ENCODE measurements around the gene TM9SF4. TPM values are rescaled to one million over a fixed set of nuclear protein-coding genes. Genes with fewer than 3 reads are reported as not detected.

Gene TM9SF4
- total and polyA plus RNA-seq, 2 of the 8 experiments (the other 6 are each of a cell fraction or from before 2014, with no cell fraction given), result 38.4 to 68.7 TPM

DNA sequence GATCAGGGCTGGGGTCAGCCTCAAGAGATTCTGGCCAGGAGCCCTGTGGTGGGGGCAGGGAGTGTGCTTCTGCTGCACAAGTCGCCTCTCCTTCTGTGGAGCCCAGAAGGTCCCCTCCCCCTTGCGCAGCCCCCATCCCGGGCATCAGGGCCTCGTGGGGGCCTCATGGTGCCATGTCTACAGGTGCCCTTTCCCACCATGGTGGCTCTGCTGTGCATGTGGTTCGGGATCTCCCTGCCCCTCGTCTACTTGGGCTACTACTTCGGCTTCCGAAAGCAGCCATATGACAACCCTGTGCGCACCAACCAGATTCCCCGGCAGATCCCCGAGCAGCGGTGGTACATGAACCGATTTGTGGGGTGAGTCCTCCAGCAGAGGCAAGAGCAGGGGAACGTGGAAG is 48.1 kb downstream of the TM9SF4 start:
- no peak overlapping the region for H4K8ac ChIP-seq (ENCODE audit: extremely low read depth, insufficient read depth, low read length)
- H2AFZ ChIP-seq (ENCODE audit: low read length), result no peak overlapping the region
- no peak overlapping the region for H2BK120ac ChIP-seq (replicated peaks; ENCODE audit: low read depth, low read length)
- peaks cover 0 to 2% (median 0%) of the 10 kb centered on the region in 4 experiments; a peak in 2 of 7 replicates for H3K4me1 ChIP-seq (replicated peaks in 1 of 4; ENCODE audit: control insufficient read depth in 3 of 4, insufficient read depth in 4 of 4, low read length in 3 of 4)
- H4K20me1 ChIP-seq (replicated peaks in 1 of 2; ENCODE audit: control insufficient read depth in 1 of 2, insufficient read depth in 2 of 2, low read length in 2 of 2), result peaks cover 5 to 6% of the 10 kb centered on the region in 2 experiments
- H2BK15ac ChIP-seq (ENCODE audit: low read length), result no peak overlapping the region
- H3K9ac ChIP-seq (replicated peaks in 1 of 4; ENCODE audit: extremely low read depth in 1 of 4, low read depth in 3 of 4, low read length in 3 of 4), result no peak overlapping the region
- no peak overlapping the region for H3K4me2 ChIP-seq (ENCODE audit: insufficient read depth in 1 of 2, low read depth in 2 of 2, low read length in 2 of 2)
- TF ChIP-seq, protein P1, sequence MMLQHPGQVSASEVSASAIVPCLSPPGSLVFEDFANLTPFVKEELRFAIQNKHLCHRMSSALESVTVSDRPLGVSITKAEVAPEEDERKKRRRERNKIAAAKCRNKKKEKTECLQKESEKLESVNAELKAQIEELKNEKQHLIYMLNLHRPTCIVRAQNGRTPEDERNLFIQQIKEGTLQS (IDR thresholded peaks at IDR 0.05; ENCODE audit: insufficient read depth, low read depth, low read length), result no peak
- TF ChIP-seq POLR2A (IDR thresholded peaks at IDR 0.05; ENCODE audit: control extremely low read depth in 1 of 2, low read depth in 2 of 2, low read length in 2 of 2), result no peak
- no peak for TF ChIP-seq CREB1 (IDR thresholded peaks at IDR 0.05)
- no peak overlapping the region for H3K56ac ChIP-seq (replicated peaks; ENCODE audit: insufficient read length, low read depth, low read length)
- H2BK20ac ChIP-seq (ENCODE audit: low read length), result no peak overlapping the region
- no peak overlapping the region for H3K18ac ChIP-seq (ENCODE audit: extremely low read depth, low read length)
- no peak overlapping the region for H2BK5ac ChIP-seq (ENCODE audit: low read depth, low read length)
- 91% methylated on average over 14 of the region's 14 CpGs; no CpG with 5 or more reads in 1 of the 2 experiments for WGBS, 2 experiments (ENCODE audit: extremely low coverage in 1 of 2, insufficient coverage in 1 of 2, insufficient read length in 1 of 2, insufficient replicate concordance in 2 of 2, low coverage in 1 of 2, low lambda C conversion rate in 2 of 2, missing lambda C conversion rate in 1 of 2)
- ChIA-PET POLR2A (ENCODE audit: partially characterized antibody) (no interaction called here), CTCF (ENCODE audit: partially characterized antibody) (no interaction called here)
- H3K4me3 ChIP-seq (ENCODE audit: extremely low read depth in 1 of 4, insufficient read depth in 2 of 4, low read depth in 3 of 4, low read length in 4 of 4), result no peak overlapping the region
- H3K27me3 ChIP-seq (replicated peaks in 1 of 4; ENCODE audit: control insufficient read depth in 3 of 4, extremely low read depth in 1 of 4, insufficient read depth in 3 of 4, low read length in 3 of 4), result no peaks in the 10 kb centered on the region
- no peak overlapping the region for H3K14ac ChIP-seq (ENCODE audit: insufficient read length)
- FAIRE-seq, result no peak
- H4K5ac ChIP-seq (ENCODE audit: insufficient read length, low read depth, low read length), result no peak overlapping the region
- H4K91ac ChIP-seq (replicated peaks; ENCODE audit: insufficient read length, low read length), result no peak overlapping the region
- no peak overlapping the region for H2BK12ac ChIP-seq (ENCODE audit: low read depth, low read length)
- H3K79me1 ChIP-seq (ENCODE audit: low read depth, low read length), result no peaks in the 10 kb centered on the region
- H2AK5ac ChIP-seq (ENCODE audit: low read depth, low read length), result no peak overlapping the region
- H3K9me3 ChIP-seq (ENCODE audit: insufficient read depth in 2 of 2, low read depth in 1 of 2, low read length in 1 of 2), result no peaks in the 10 kb centered on the region
- peaks cover 29 to 58% (median 53%) of the 10 kb centered on the region in 4 experiments for H3K36me3 ChIP-seq (ENCODE audit: control insufficient read depth in 2 of 4, insufficient read depth in 4 of 4, low read length in 3 of 4)
- no peak overlapping the region for H3K23ac ChIP-seq (ENCODE audit: insufficient read length)
- no peak overlapping the region for H3K4ac ChIP-seq (replicated peaks; ENCODE audit: insufficient read length, low read depth, low read length)
- H3K23me2 ChIP-seq (ENCODE audit: low read depth, low read length), result no peaks in the 10 kb centered on the region
- no peaks in the 10 kb centered on the region for H3K79me2 ChIP-seq (ENCODE audit: control insufficient read depth in 1 of 2, insufficient read depth in 2 of 2, low read length in 2 of 2)
- no peak for DNase-seq (ENCODE audit: low read depth in 1 of 2, low spot score in 2 of 2)
- H3K27ac ChIP-seq (ENCODE audit: low read depth, low read length), result no peak overlapping the region

Data from H1 (cell line).